ENCODE measurements around the gene LPCAT4.
"Not testable (repeated sequence)": the region's sequence is repeated elsewhere in the genome, so short reads cannot be mapped to it uniquely, and the experiment has no call there.

The LPCAT4 gene

DNA sequence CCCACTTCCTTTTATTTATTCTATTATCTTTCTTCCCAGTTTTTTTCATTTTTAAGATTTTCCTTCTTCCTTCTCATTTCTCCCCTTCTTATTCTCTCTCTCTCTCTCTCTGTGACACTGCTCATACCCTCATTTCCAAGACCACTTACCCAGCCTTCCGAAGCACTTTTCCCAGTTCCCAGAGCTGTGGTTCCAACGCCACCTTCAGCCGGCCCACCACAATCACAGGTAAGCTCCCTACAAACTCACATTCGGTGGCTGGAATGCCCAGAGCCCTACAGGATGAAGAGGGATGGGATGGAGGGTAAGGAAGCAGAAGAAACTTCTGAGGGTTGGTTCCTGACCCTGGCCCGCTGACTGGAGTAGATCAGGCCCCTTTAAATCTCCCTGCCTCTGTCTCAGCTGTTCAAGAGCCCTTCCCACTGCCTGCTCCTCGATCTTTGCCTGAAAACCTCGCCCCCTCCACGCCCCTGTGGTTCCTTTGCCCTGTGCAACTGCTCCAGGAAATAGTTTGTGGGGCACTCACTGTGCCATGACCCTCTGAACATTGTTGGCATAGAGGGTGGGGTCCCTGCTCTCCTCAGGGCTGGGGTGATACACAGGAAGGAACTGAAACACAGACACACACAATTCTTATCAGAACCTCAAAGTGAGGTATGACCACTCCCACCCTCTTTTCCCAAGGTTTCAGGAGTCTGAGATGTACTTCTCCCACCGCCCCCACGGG, 4.8 kb downstream of the LPCAT4 start:
- no peak for FAIRE-seq

DNA sequence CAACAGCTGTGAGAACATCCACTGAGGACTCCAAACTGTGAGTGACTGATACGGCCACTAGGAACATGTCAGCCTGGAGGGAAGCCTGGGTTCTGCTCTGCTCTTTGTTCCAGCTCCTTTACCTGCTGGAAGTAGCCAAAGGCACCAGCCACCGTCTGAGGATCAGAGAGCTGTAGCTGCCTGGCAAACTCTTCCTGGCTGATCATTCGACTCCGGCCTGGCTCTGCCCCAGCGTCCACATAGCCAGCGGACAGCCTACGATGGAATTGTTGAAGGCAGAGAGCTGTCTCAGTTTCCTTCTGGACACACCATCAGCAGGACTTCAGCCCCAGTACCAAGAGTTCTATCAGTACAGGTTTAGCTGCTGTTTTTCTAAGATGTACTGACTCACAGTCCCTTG, 5.7 kb downstream of the LPCAT4 start:
- FAIRE-seq = no peak

DNA sequence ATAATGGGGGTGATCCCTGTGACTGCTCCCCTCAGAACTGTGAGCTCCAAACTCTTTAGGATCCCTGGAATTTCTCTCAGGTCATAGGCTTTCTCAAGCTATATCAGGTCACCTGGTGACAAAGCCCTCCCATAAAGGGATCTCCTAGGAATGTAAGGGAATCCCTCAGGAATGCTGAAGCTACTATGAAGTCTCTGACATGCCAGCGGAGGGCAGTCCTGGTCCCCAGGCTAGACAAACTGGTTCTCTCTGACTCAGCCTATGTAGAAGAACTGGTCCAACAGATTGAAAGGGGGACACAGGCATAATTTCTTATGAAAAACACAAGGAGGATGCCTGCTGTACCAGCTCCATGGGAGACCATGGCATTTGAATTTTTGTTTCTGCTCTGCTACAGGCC, 6.7 kb downstream of the LPCAT4 start:
- no peak for FAIRE-seq

DNA sequence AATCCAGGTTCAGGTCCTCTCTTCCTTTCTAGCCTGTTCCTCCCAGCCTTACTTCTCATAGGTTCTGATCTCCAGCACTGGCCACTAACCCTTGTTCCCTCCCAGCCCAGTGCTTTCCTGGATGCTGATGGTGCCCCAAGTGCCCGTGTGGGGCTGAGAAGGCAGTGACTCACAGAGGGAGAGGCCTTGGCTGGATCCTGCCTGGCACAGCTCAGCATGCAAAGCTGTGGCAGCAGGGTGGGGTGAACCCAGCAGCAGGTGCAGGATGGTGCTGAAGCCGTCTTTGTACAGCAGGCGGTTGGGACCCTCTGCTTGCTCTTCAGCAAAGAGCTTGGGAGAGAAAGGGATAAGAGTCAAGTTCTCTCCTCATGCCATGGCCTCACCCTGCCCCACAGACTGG, 7.6 kb downstream of the LPCAT4 start:
- no peak for FAIRE-seq

DNA sequence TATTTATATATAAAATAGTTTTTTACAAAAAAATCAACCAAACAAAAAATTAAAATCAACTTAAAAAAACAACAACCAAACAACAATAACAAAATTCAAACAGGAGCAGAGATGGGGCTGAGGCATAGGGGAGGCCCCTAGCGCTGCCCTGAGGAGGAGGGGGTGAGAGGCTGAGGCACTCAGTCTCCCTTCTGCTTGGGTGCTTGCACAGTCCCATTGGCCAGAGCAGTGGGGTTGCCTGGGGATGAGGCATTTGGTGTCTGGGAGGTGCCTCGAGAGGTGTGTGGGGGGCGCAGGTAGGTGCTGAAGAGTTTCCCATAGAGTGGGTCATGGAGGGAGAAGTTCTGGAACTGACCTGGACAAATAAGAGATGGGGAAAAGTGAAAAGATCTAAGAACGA, 8.0 kb downstream of the LPCAT4 start:
- no peak for FAIRE-seq

DNA sequence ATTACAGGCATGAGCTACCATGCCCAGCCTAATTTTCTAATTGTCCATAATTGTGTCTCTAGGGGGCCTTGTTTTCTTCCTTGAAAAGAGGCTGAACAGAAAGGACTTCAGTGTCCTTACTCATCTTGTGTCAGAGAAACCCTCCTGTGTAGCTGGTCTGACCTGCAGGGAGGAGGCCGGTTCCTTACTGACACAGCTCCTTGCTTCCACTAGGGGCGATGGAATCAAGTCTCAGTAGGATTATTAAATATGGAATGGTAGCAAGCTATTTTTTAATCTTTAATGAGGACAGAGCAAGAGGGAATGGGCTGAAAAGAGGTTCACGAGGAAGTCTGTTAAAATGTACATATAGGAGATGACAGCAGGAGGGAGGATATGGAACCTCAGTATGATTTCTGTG, 8.6 kb downstream of the LPCAT4 start:
- no peak for FAIRE-seq

DNA sequence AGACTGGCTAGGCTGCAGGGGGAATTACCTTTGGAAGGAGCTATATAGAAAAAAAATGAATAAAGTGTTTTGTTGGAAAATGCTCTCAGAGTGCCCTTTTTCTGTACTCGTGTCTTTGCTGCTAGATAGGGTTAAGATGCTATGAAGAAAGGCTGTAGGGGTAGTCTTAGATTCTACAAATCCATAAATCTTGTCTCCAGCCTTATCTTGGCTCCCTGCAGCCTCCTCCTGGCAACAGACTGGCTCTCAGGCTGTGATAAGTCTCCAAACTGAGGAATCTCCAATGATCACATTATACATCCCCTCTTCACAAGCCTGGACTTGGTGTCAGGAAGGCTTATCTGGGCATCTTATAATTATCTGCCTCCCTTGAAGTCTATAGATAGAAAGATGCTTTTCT, 9.3 kb downstream of the LPCAT4 start:
- FAIRE-seq = no peak

DNA sequence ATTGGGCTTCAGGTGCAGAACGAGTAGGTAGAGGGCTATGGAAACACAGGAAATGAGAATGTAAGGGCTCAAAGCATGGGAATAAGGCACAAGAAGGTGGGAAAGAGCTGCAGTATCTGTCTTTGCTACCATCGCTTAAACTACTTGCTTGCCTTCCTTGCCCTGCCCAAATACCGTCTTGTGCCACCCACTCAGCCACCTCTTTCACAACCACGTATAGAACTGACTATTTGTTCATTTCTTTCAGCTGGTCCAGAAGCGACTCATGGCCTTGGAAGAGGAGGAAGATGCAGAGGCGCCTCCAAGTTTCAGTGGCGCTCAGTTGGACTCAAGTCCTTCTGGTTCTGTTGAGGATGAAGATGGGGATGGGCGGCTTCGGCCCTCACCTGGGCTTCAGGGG, 11.8 kb downstream of the LPCAT4 start:
- FAIRE-seq = no peak

DNA sequence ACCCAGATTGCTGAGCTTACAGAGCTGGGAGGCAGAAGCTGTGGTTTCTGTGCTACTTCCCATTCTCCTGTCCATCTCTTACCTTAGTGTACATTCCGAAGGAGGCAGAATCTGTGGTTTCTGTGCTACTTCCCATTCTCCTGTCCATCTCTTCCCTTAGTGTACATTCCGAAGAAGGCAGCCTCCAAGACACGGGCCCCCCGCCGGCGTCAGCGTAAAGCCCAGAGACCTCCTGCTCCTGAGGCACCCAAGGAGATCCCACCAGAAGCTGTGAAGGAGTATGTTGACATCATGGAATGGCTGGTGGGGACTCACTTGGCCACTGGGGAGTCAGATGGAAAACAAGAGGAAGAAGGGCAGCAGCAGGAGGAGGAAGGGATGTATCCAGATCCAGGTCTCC, 12.7 kb downstream of the LPCAT4 start:
- no peak for FAIRE-seq

DNA sequence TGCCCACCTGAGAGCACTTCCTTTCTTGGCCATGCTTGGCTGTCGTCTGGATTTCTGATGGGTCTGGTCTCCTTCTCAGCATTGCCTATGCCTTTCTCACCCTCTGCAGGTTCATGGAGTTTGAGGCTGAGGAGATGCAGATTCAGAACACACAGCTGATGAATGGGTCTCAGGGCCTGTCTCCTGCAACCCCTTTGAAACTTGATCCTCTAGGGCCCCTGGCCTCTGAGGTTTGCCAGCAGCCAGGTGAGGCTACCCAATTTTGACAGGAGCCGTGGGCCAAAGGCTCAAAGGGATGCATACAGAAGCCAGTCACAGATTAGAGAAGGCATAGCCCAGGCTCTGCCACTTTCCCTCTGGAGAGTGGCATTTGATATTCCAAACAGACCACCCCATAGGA, 13.4 kb downstream of the LPCAT4 start:
- FAIRE-seq = no peak

DNA sequence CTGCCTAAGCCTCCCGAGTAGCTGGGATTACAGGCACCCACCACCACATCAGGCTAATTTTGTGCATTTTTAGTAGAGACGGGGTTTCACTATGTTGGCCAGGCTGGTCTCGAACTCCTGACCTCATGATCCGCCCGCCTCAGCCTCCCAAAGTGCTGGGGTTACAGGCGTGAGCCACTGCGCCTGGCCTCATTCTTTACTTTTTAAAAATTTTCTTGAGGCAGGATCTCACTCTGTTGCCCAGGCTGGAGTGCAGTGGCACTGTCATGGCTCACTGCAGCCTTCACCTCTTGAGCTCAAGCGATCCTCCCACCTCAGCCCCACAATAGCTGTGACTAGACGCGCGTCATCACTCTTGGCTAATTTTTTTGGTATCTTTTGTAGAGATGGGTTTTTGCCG, 14.0 kb downstream of the LPCAT4 start:
- not testable (repeated sequence) for FAIRE-seq

DNA sequence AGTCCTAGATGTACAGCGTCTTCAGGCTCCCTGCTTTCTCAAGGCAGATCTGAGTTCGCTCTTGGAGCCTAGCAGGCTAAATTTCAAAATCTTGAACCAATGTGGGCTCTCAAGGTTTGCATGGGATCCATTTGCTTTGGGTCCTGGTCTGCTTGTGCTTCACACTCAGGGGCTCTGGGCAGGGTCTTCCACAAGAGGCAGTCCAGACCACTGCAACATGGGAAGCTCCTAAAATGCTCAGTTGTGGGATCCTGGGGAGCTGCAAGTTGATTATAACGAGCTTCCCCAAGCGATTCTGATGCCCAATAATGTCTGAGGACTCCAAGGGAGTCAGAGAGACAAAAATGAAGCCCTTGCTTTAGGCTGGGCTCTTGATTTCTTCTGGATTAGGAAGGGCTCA, 17.2 kb downstream of the LPCAT4 start:
- FAIRE-seq = no peak

DNA sequence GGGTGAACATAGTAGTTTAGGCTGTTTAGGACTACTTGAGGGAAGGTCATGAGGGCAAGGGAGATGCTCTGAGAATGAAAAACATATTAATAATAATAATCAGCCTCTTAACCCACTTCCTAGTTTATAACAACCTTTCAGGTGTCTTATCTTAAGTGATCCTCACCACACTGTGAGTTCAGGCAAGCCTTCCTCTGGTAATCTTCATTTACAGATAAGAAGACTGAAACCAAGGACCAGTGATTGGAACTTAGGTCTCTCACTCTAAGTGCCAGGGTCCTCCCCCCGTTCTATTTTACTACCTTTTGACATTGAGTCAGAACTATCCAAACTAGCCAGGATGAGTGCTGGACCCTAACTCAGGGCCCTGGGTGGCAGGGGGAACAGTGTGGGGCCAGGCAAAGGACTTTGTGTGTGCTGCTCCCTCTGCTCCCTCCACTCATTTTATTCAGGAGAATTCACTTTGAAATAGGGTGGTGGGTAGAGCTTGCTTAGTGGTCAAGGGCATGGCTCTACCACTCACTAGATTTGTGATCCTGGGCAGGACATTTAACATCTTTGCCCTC, 18.2 kb downstream of the LPCAT4 start:
- no peak for FAIRE-seq

DNA sequence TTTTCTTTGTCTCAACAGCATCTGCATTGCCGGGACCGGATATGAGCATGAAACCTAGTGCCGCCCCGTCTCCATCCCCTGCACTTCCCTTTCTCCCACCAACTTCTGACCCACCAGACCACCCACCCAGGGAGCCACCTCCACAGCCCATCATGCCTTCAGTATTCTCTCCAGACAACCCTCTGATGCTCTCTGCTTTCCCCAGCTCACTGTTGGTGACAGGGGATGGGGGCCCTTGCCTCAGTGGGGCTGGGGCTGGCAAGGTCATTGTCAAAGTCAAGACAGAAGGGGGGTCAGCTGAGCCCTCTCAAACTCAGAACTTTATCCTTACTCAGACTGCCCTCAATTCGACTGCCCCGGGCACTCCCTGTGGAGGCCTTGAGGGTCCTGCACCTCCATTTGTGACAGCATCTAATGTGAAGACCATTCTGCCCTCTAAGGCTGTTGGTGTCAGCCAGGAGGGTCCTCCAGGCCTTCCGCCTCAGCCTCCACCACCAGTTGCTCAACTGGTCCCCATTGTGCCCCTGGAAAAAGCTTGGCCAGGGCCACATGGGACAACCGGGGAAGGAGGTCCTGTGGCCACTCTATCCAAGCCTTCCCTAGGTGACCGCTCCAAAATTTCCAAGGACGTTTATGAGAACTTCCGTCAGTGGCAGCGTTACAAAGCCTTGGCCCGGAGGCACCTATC, 18.9 kb downstream of the LPCAT4 start:
- FAIRE-seq = no peak

DNA sequence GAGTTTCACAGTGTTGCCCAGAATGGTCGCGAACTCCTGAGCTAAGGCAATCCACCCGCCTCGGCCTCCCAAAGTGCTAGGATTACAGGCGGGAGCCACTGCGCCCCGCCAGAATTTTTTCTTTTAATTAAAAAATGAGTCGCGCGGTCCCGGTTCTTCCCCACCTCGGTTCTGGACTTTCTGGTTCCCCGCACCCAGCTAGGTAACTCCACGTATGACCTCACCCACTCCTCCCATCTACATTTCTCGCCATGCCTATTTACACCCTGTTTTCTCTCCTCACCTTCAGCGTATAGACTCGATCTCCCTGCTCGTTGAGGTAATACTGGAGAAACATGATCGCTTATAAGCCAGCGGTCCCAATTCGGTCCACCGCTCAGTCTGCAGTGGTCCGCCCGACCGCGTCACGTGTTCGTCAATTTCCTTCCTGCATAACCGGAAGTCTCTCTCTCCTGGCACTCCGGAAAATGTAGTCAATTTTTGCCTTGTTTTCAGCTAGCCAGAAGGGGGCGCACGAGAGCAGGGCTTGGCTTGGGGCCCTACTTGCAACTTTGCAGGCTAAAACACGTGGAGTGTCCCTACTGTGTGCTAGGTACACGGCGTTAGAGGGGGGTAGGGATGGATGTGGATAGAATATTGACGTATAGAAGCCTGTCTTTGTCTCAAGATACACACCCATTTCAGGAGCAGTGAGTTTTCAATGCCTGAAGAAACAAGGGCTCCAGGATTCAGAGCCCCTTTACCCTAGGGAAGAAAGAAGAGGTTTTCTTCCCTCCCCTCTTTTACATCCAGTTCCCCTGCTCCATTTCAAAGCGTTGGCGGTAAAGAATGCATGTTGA, 24.0 kb downstream of the LPCAT4 start, which contains the start of the genes NOP10 and NUTM1:
Gene NOP10, minus strand, starts transcription at position 400 of the 839 bp plus-strand sequence. Its CDS starts 63 bp downstream, at position 337.
Gene NUTM1, plus strand, starts transcription at position 579 of the 839 bp plus-strand sequence. CDS start 382 bp downstream, outside the sequence.
- FAIRE-seq = no peak

DNA sequence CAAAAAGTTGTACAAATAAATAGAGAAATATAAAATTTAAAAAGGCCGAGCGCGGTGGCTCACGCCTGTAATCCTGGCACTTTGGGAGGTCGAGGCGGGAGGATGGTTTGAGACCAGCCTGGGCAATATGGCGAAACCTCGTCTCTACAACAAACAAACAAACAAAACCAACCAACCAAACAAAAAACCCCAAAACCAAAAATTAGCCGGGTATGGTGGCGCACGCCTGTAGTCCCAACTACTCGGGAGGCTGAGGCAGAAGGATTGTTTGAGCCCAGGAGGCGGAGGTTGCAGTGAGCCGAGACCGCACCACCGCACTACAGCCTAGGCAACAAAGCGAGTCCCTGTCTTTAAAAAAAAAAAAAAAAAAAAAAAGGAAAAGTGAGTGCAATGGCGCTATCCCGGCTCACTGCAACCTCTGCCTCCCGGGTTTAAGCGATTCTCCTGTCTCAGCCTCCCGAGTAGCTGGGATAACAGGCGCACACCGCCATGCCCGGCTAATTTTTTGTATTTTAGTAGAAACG, 24.7 kb downstream of the LPCAT4 start:
- FAIRE-seq = not testable (repeated sequence)

DNA sequence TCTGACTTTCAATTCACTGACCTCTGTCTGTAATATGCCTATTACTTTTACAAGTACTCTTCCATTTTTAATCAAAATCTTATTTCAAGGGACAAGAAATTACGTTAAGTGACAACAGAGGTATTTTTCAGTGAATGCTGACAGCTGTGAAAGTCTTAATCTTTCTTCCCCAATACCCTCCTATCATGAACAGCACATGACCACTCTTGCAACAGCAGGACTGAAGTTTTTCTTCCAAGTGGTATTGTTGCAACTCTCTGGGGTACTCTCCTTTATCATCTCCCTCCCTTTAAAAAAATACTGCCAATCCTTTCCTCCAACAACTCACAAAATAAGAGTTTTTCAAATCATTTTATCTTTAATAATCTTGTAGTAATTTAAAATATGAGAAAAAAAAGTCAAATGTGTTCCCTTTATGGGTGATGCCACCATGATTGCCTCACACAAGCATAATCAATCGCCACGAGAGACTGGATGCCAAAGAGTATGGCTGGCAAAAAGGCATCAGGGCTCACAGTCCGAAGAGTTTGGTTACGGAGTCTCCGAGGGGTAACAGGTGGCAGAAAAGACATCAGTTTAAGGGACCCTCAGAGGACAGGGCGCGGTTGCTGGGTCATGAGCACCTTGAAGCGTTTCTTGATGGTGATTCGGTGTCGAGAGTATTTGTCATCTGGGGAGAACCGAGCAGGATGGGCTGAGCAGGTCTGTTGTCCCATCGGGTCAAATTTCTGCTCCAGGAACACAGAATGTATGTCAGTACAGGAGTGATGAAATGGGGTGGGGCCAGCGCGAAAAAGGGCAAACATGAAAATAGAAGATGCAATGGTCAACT, 25.4 kb downstream of the LPCAT4 start:
- FAIRE-seq = no peak

DNA sequence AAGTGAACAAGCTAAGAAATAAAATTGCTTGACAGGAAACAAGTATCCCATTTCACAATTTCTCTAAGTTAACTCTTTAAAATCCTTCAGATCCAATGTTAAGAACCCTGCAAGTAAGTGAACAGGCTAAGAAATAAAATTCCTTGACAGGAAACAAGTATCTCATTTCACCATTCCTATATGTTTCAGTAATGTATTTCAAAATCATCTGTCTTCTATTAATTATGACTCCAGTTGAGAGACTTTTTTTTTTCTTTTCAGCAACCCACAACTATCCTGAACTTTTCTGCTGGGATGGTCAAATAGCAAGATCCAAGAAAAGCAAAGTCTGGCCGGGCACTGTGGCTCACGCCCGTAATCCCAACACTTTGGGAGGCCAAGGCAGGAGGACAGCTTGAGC, 27.1 kb downstream of the LPCAT4 start:
- FAIRE-seq = no peak

DNA sequence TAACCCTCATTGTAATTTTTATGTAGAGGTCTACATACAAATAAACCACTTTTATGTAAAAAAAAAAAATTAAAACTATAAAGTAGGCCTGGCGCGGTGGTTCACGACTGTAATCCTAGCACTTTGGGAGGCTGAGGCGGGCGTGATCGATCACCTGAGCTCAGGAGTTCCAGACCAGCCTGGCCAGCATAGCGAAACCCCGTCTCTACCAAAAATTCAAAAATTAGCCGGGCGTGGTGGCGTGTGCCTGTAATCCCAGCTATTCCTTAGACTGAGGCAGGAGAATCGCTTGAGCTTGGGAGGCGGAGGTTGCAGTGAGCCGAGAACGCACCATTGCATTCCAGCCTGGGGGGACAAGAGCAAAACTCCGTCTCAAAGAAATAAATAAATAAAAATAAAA, 28.6 kb downstream of the LPCAT4 start:
- FAIRE-seq = no peak

DNA sequence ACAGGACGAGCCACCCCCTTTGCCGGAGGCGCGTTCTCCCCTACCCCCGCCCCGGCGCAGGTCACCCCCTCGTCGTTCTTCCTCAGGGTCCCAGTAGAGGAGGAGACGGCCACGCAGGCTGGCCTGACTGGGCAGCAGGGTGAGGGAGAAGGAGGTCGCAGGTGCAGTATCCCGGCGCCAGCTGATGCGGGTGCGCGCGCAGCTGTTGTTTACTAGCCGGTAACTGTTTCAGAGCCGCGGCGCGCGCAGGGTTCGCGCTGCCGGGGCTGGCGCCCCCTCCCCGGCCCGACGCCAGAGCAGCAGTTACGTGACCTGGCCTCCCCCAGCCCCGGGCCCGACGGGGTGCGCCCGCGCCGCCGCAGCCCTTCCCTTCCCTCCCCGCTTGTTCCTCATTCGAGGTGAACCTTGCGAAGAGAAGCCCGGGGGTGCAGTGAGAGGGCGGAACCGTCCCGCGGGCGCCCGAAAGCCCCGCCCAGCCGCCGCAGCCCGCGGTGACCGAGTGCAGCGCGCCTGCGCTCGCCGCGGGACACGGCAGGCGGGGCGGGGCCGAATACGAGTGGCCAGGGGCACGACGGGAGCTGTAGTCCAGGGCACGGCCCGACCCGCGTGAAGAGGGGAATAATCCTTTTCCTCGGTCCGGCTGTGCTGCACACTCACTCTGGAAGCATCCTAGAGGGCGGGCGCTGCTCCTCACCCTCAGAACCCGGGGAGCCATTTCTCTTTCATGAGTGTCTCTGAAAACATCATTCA, 29.3 kb downstream of the LPCAT4 start, which contains the start of gene SLC12A6:
Gene SLC12A6, minus strand, starts transcription at position 225 of the 750 bp plus-strand sequence. CDS start 1,101 bp downstream, outside the sequence.
- FAIRE-seq = no peak

DNA sequence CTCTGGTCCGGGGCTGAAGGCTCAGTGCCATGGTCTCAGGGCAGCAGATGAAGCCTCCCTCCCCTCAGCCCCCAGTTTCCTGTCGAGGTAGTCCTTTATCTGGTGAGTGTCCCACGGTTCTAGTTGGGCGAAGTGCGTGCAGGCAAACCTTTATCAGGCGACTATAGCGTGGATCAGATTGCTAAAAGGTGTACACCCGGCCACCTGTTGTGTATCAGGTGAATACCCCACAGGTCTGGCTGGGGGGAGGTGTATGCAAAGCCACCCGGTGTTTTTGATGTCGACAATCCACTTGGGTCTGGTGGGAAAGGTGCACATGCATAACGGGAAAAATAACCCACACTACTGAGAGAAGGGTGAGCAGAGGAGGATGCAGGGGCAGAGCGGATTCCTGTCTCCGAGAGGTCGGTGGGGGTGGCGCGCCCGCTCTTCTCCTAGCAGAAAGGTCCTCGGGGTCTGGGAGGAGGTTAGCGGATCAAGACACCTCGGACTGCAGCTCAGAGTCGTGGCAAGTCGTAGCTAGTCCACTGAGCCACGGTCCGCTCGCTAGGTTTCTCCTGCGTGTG, 29.9 kb downstream of the LPCAT4 start:
- FAIRE-seq = no peak
